CD8-positive, alpha-beta memory T cell (primary cell): ENCODE measurements around the gene TMEM41A. TPM values are rescaled to one million over a fixed set of nuclear protein-coding genes. Genes with fewer than 3 reads are reported as not detected.
"Not testable (repeated sequence)": the region's sequence is repeated elsewhere in the genome, so short reads cannot be mapped to it uniquely, and the experiment has no call there.

Source experiments
- CTCF ChIA-PET: fragments of 350-600 bp; sonication (Branson Sonifier 250); formaldehyde crosslinking; loops from one replicate; lab custom pipeline; 2021; ENCODE audit warnings: antibody characterized with exemption; lab: Charles Lee
- POLR2A ChIA-PET: fragments of 350-600 bp; sonication (Branson Sonifier 250); formaldehyde crosslinking; loops from one replicate; lab custom pipeline; 2021; ENCODE audit warnings: antibody characterized with exemption; lab: Charles Lee
- DNase-seq, 5 donors: peaks; one replicate each; pipeline versions ENCODE4 v3.0.0 to v3.0.0-alpha.2; 2020 to 2022; ENCODE audit warnings: mixed read lengths in 1 of 5
- H3K27ac ChIP-seq: one replicate; pipeline ENCODE4 v1.7.0; 2013; ENCODE audit warnings: low read depth, mild to moderate bottlenecking, low read length, moderate library complexity
- H3K27me3 ChIP-seq: 2 replicates; pipeline ENCODE4 v1.7.0; 2013; ENCODE audit warnings: low read length, mild to moderate bottlenecking; ENCODE audit not compliant: insufficient read depth, poor library complexity, severe bottlenecking
- H3K36me3 ChIP-seq: 2 replicates; pipeline ENCODE4 v1.7.0; 2013; ENCODE audit warnings: mild to moderate bottlenecking, low read length, moderate library complexity; ENCODE audit not compliant: insufficient read depth
- H3K4me1 ChIP-seq: 2 replicates; pipeline ENCODE4 v1.7.0; 2013; ENCODE audit warnings: mild to moderate bottlenecking, low read length, moderate library complexity; ENCODE audit not compliant: insufficient read depth
- H3K4me3 ChIP-seq: 2 replicates; pipeline ENCODE4 v1.7.0; 2013; ENCODE audit warnings: mild to moderate bottlenecking, low read length
- H3K9me3 ChIP-seq: 2 replicates; pipeline ENCODE4 v1.7.0; 2013; ENCODE audit warnings: mild to moderate bottlenecking, low read length
- H3K27ac Mint-ChIP-seq, 8 donors: one replicate each; pipeline ENCODE4 v1.8.0; 2020 to 2021; ENCODE audit warnings: mixed read lengths in 8 of 8, mild to moderate bottlenecking in 6 of 8, inconsistent platforms in 3 of 8, moderate library complexity in 3 of 8
- H3K27me3 Mint-ChIP-seq, 2 donors: one replicate each; pipeline ENCODE4 v1.8.0; 2020 to 2021; ENCODE audit warnings: mixed read lengths in 2 of 2, mild to moderate bottlenecking in 1 of 2, moderate library complexity in 1 of 2
- H3K36me3 Mint-ChIP-seq, 3 donors: one replicate each; pipeline ENCODE4 v1.8.0; 2020 to 2021; ENCODE audit warnings: mixed read lengths in 3 of 3, inconsistent platforms in 1 of 3, mild to moderate bottlenecking in 1 of 3
- H3K4me1 Mint-ChIP-seq, 3 donors: one replicate each; pipeline ENCODE4 v1.8.0; 2020 to 2021; ENCODE audit warnings: mixed read lengths in 3 of 3, inconsistent platforms in 1 of 3, mild to moderate bottlenecking in 1 of 3
- H3K4me3 Mint-ChIP-seq, 7 donors: one replicate each; pipeline ENCODE4 v1.8.0; 2020 to 2021; ENCODE audit warnings: mixed read lengths in 7 of 7, mild to moderate bottlenecking in 6 of 7, moderate library complexity in 4 of 7, inconsistent platforms in 2 of 7
- H3K9me3 Mint-ChIP-seq, 5 donors: one replicate each; pipeline ENCODE4 v1.8.0; 2020 to 2022; ENCODE audit warnings: mixed read lengths in 5 of 5, mild to moderate bottlenecking in 3 of 5, moderate library complexity in 2 of 5, inconsistent platforms in 1 of 5
- polyA plus RNA-seq: library from polyadenylated mRNA; unstranded; fragments of 300-500 nt; fragmentation: Illumina TruSeq; gene quantifications from one replicate; pipeline ENCODE4 v1.2.3, GENCODE V29; 2021
- total RNA-seq, 2 experiments: library from RNA; stranded (reverse); gene quantifications; one replicate each; pipeline ENCODE4 v1.2.3, GENCODE V29; 2021

Gene TMEM41A
- total and polyA plus RNA-seq, 3 experiments from 2014 or later, result 19.4 to 27.4 (median 19.7) TPM

DNA sequence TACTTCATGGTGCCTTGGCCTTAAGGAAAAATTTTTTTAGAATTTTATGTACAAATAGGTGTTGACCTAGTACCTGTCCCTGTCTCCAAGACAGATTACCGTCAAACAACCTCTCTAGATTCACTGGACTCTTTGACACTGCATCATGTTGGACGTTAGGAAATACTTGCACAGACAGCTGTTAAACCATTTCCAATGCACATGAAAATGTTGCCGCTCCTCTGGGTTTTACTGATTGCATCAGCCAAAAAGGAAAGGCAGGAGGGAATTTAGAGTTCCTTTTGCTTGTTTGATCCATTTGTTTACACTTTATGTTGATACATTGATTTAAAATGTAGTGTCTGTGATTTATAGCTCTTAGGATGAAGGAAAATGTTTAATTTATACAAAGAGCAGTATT, 14.5 kb downstream of the TMEM41A start:
- CTCF ChIA-PET, result no interaction called here
- Mint-ChIP-seq H3K36me3 (peaks cover 14 to 73% (median 19%) of the 10 kb centered on the region in 3 donors), H3K27me3 (no peaks in the 10 kb centered on the region), H3K4me1 (peaks cover 10 to 17% (median 14%) of the 10 kb centered on the region in 3 donors), H3K4me3 (no peak overlapping the region), H3K9me3 (no peaks in the 10 kb centered on the region), H3K27ac (no peak overlapping the region)
- H3K4me3 ChIP-seq, result no peak overlapping the region
- H3K27ac ChIP-seq, result no peak overlapping the region
- DNase-seq, result no peak
- peaks cover 10% of the 10 kb centered on the region for H3K4me1 ChIP-seq
- H3K9me3 ChIP-seq, result no peaks in the 10 kb centered on the region
- POLR2A ChIA-PET, result no interaction called here
- peaks cover 14% of the 10 kb centered on the region for H3K36me3 ChIP-seq
- H3K27me3 ChIP-seq, result no peaks in the 10 kb centered on the region

DNA sequence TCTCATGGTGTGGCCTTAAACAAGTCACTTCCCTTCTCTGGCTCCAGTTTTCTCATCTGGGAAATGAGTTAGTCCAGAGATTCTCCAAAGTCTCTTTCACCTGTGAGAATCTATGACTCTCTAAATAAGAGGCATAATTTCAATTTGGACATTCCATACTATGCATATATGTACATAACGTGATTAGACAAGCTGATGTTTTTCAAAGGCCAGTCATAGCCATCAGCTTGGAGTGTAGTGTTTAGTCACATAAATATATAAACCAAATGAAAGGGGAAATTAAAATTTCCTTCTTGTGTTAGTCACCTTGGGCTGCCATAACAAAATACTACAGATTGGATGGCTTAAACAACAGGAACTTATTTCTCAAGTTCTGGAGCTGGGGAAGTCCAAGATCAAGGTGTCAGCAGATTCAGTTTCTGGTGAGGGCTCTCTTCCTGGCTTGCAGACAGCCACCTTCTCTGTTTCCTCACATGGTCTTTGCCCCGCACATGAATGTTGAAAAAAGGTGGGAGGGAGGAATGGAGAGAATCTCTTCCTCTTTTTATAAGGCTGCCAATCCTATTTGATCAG, 19.4 kb downstream of the TMEM41A start:
- H3K27ac Mint-ChIP-seq, result no peak overlapping the region
- H3K9me3 Mint-ChIP-seq, result no peaks in the 10 kb centered on the region
- H3K27me3 Mint-ChIP-seq, result no peaks in the 10 kb centered on the region
- POLR2A ChIA-PET, result no interaction called here
- Histone ChIP-seq H3K36me3 (no peaks in the 10 kb centered on the region), H3K9me3 (no peaks in the 10 kb centered on the region), H3K27me3 (no peaks in the 10 kb centered on the region), H3K4me3 (no peak overlapping the region), H3K27ac (no peak overlapping the region), H3K4me1 (peaks cover 10% of the 10 kb centered on the region)
- peaks cover 22 to 44% (median 25%) of the 10 kb centered on the region in 3 donors for H3K36me3 Mint-ChIP-seq
- CTCF ChIA-PET, result no interaction called here
- no peak for DNase-seq
- no peak overlapping the region for H3K4me3 Mint-ChIP-seq
- peaks cover 10 to 17% (median 14%) of the 10 kb centered on the region in 3 donors for H3K4me1 Mint-ChIP-seq

DNA sequence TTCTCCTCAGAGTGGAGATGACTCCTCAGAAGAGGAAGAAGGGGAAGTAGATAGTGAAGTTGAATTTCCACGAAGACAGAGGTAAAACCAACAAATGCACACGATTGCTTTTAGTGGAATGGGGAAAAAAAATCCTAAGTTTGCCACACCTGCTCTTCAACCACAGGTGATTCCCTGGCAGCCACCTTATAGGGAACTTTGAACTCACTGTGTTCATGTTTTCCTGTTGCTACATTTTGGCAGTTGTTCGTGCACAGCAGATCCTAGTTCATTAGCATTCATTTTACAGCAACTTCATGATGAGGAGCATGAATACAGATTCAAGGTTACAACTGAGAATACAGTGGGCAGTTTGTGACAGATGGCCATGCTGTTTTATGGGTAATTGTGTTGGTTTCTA, 21.5 kb downstream of the TMEM41A start:
- no peaks in the 10 kb centered on the region for H3K4me1 ChIP-seq
- ChIA-PET POLR2A (no interaction called here), CTCF (no interaction called here)
- H3K4me1 Mint-ChIP-seq, result peaks cover 0 to 2% (median 2%) of the 10 kb centered on the region in 3 donors
- no peaks in the 10 kb centered on the region for H3K27me3 Mint-ChIP-seq
- H3K9me3 Mint-ChIP-seq, result no peaks in the 10 kb centered on the region
- H3K9me3 ChIP-seq, result no peaks in the 10 kb centered on the region
- no peak overlapping the region for H3K4me3 ChIP-seq
- H3K27ac ChIP-seq, result no peak overlapping the region
- peaks cover 23 to 49% (median 31%) of the 10 kb centered on the region in 3 donors for H3K36me3 Mint-ChIP-seq
- no peak for DNase-seq
- H3K36me3 ChIP-seq, result no peaks in the 10 kb centered on the region
- no peak overlapping the region for H3K4me3 Mint-ChIP-seq
- H3K27ac Mint-ChIP-seq, result no peak overlapping the region
- no peaks in the 10 kb centered on the region for H3K27me3 ChIP-seq

DNA sequence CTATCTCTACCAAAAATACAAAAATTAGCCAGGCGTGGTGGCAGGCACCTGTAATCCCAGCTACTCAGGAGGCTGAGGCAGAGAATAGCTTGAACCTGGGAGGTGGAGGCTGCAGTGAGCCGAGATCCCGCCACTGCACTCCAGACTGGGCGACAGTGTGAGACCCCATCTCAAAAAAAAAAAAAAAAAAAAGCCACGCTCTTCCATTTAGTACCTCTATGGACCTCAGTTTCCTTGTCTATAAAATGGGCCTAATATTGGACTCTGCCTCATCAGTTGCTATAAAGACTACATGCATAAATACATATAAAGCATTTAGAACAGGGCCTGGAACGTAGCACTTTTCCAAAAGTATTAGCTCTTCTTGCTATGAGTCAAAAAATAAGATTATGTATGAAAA, 23.9 kb downstream of the TMEM41A start:
- H3K27ac Mint-ChIP-seq, H3K9me3 ChIP-seq, H3K4me1 Mint-ChIP-seq, DNase-seq, H3K27ac ChIP-seq, H3K4me3 ChIP-seq, H3K4me1 ChIP-seq, H3K36me3 ChIP-seq, H3K27me3 ChIP-seq, H3K4me3 Mint-ChIP-seq, POLR2A ChIA-PET, H3K9me3 Mint-ChIP-seq, H3K27me3 Mint-ChIP-seq: not testable (repeated sequence)
- H3K36me3 Mint-ChIP-seq, result peaks cover 19 to 33% (median 26%) of the 10 kb centered on the region in 3 donors
- CTCF ChIA-PET, result interaction anchor here (0.6 kb wide), 1 partner anchor 186 kb away, joined by 3 read pairs; no protein-coding TSS in a partner anchor

DNA sequence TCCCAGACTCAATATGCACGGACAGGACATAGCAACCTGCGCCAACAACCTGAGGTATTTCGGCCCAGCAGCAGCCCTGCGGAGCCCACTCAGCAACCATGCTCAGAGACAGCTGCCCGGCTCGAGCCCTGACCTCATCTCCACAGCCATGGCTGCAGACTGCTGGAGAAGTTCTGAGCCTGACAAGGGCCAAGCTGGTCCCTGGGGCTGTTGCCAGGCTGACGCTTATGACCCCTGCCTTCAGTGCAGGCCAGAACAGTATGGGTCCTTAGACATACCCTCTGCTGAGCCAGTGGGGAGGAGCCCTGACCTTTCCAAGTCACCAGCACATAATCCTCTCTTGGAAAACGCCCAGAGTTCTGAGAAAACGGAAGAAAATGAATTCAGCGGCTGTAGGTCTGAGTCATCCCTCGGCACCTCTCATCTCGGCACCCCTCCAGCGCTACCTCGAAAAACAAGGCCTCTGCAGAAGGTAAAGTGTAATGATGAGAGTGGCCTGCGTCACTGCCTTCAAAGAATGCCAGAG, 25.5 kb downstream of the TMEM41A start:
- Mint-ChIP-seq H3K4me1 (no peaks in the 10 kb centered on the region), H3K4me3 (no peak overlapping the region), H3K27ac (no peak overlapping the region), H3K27me3 (no peaks in the 10 kb centered on the region), H3K36me3 (peaks cover 19 to 27% (median 26%) of the 10 kb centered on the region in 3 donors), H3K9me3 (no peaks in the 10 kb centered on the region)
- no peaks in the 10 kb centered on the region for H3K27me3 ChIP-seq
- DNase-seq, result no peak
- no peaks in the 10 kb centered on the region for H3K36me3 ChIP-seq
- no peaks in the 10 kb centered on the region for H3K4me1 ChIP-seq
- ChIA-PET POLR2A (no interaction called here), CTCF (no interaction called here)
- H3K9me3 ChIP-seq, result no peaks in the 10 kb centered on the region
- H3K27ac ChIP-seq, result peak overlapping the region; percentile 57
- H3K4me3 ChIP-seq, result no peak overlapping the region

DNA sequence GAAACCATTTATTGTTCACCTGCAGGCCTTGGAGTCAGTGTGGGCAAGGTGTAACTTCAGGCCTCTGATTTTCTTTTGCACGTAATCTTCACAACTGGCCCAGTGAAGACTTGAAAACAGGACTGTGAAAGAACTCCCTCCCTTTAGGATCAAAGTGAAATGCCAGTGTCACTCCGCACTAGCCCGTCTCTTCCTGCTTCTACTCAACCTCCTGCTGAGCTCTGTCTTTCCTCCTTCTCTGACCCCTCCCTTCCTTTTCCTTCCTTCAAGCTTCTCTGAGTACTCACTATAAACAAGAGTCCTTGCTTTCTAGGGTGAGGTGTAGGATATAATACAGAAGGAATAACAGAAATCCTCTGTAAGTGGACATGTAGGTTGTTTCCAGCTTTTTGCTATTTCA, 28.5 kb downstream of the TMEM41A start:
- Histone ChIP-seq H3K27ac (no peak overlapping the region), H3K4me3 (no peak overlapping the region), H3K9me3 (no peaks in the 10 kb centered on the region), H3K36me3 (no peaks in the 10 kb centered on the region), H3K27me3 (no peaks in the 10 kb centered on the region), H3K4me1 (no peaks in the 10 kb centered on the region)
- Mint-ChIP-seq H3K27ac (peak overlapping the region in 1 of 8 donors; percentile 70), H3K36me3 (peaks cover 13 to 28% (median 20%) of the 10 kb centered on the region in 3 donors), H3K4me1 (no peaks in the 10 kb centered on the region), H3K4me3 (no peak overlapping the region), H3K9me3 (no peaks in the 10 kb centered on the region), H3K27me3 (peaks cover 0 to 3% of the 10 kb centered on the region in 2 donors)
- CTCF ChIA-PET, result no interaction called here
- DNase-seq, result no peak
- POLR2A ChIA-PET, result no interaction called here

DNA sequence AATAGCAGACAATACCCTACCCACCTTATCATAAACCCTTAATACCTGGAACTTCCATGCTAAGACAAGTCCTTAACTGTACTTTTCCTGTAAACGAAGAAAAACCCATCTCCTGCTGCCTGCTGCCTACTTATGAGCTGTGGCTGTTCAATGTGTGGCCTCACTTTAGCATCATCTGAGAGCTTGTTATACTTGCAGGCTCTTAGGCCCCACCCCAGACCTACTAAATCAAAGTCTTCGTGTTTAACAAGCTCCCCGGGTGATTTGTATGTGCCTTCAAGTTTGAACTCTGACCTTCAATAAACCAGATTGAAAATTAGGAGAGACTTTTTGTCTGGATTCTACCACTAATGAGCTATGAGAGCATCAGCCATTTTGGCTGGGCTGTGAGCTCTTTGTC, 29.3 kb downstream of the TMEM41A start:
- Histone ChIP-seq H3K9me3 (no peaks in the 10 kb centered on the region), H3K27me3 (no peaks in the 10 kb centered on the region), H3K4me3 (no peak overlapping the region), H3K36me3 (no peaks in the 10 kb centered on the region), H3K27ac (no peak overlapping the region), H3K4me1 (no peaks in the 10 kb centered on the region)
- no peaks in the 10 kb centered on the region for H3K4me1 Mint-ChIP-seq
- peaks cover 0 to 3% of the 10 kb centered on the region in 2 donors for H3K27me3 Mint-ChIP-seq
- peaks cover 9 to 23% (median 14%) of the 10 kb centered on the region in 3 donors for H3K36me3 Mint-ChIP-seq
- ChIA-PET POLR2A (no interaction called here), CTCF (no interaction called here)
- no peak for DNase-seq
- no peaks in the 10 kb centered on the region for H3K9me3 Mint-ChIP-seq
- H3K27ac Mint-ChIP-seq, result no peak overlapping the region
- H3K4me3 Mint-ChIP-seq, result no peak overlapping the region

DNA sequence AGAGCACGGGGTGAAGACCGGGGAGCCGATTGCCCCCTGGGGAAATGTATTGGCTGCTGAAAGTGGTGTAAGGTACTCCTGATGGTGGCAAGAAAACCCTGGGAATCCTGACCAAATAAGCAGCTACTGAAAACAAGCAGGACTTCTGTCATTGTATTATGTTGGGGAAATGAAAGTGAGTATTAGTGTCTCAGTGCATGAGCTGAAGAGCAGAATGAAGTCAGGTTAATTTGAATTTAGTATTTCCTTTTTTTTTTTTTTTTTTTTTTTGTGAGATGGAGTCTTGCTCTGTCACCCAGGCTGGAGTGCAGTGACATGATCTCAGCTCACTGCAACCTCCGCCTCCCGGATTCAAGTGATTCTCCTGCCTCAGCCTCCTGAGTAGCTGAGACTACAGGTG, 32.7 kb downstream of the TMEM41A start:
- H3K9me3 ChIP-seq, H3K27me3 Mint-ChIP-seq, DNase-seq, H3K27me3 ChIP-seq, H3K4me3 Mint-ChIP-seq, H3K36me3 ChIP-seq, H3K4me1 ChIP-seq, H3K9me3 Mint-ChIP-seq, CTCF ChIA-PET, H3K4me1 Mint-ChIP-seq, H3K4me3 ChIP-seq, H3K27ac Mint-ChIP-seq, H3K27ac ChIP-seq: not testable (repeated sequence)
- POLR2A ChIA-PET, result interaction anchor here (0.5 kb wide), 1 partner anchor 742 kb away, joined by 3 read pairs; no protein-coding TSS in a partner anchor
- H3K36me3 Mint-ChIP-seq, result peaks cover 0 to 10% (median 7%) of the 10 kb centered on the region in 3 donors
